ENCODE measurements around the gene PREX1. TPM values are rescaled to one million over a fixed set of nuclear protein-coding genes. Genes with fewer than 3 reads are reported as not detected.

The PREX1 gene
- total and polyA plus RNA-seq, 2 experiments from 2014 or later, result 2.4 to 10.3 TPM

- TF ChIP-seq CTCF (conservative IDR thresholded peaks at IDR 0.05; ENCODE audit: low read depth in 2 of 2) (no peak), ZNF331 (CRISPR knock-in tag; IDR thresholded peaks at IDR 0.05; ENCODE audit: low read depth) (no peak), JUNB (IDR thresholded peaks at IDR 0.05; ENCODE audit: unreplicated experiment) (no peak)
Measured at GRCh38 chr20:48825566-48825920, 2.3 kb downstream of the PREX1 start (continued).

- H3K4me3 Mint-ChIP-seq, result peak overlapping the region; percentile 88; the same call in 1 of the 3 replicates
- TF ChIP-seq CTCF (conservative IDR thresholded peaks at IDR 0.05; ENCODE audit: low read depth in 2 of 2) (no peak), JUNB (IDR thresholded peaks at IDR 0.05; ENCODE audit: unreplicated experiment) (no peak), ZNF114 (CRISPR knock-in tag; IDR thresholded peaks at IDR 0.05) (no peak), ZNF331 (CRISPR knock-in tag; IDR thresholded peaks at IDR 0.05; ENCODE audit: low read depth) (no peak), REST (IDR thresholded peaks at IDR 0.05; ENCODE audit: unreplicated experiment) (no peak), ZNF462 (CRISPR knock-in tag; IDR thresholded peaks at IDR 0.05) (no peak), EZH2 (IDR thresholded peaks at IDR 0.05; ENCODE audit: low read depth, unreplicated experiment) (no peak), CREB1 (CRISPR knock-in tag; IDR thresholded peaks at IDR 0.05; ENCODE audit: low read depth) (no peak), NANOG (IDR thresholded peaks at IDR 0.05; ENCODE audit: borderline replicate concordance) (no peak)
- no peak for ATAC-seq
Measured at GRCh38 chr20:48824830-48825565, 2.8 kb downstream of the PREX1 start.

More at GRCh38 chr20:48824830-48825565, 2.8 kb downstream of the PREX1 start:
- peaks cover 41% of the 10 kb centered on the region for H3K27me3 Mint-ChIP-seq (ENCODE audit: insufficient read depth, low read depth, poor library complexity)
- H3K4me1 Mint-ChIP-seq, result peaks cover 26% of the 10 kb centered on the region
- no peak for DNase-seq (ENCODE audit: low spot score)
- H3K36me3 Mint-ChIP-seq (ENCODE audit: low read depth), result no peaks in the 10 kb centered on the region; the same call in 2 of the 3 replicates
- H3K9me3 Mint-ChIP-seq, result no peaks in the 10 kb centered on the region
- no peaks in the 10 kb centered on the region for H3K9me2 ChIP-seq (ENCODE audit: insufficient read depth)
- H3F3A ChIP-seq (replicated peaks; ENCODE audit: low read depth), result peaks cover 8% of the 10 kb centered on the region
- H3K79me2 ChIP-seq (replicated peaks; ENCODE audit: insufficient read depth), result no peaks in the 10 kb centered on the region
- no peak overlapping the region for H3K27ac Mint-ChIP-seq
- H3K4me3 ChIP-seq, result no peak overlapping the region
- H3K27ac ChIP-seq (ENCODE audit: low read depth), result no peak overlapping the region
- H3K27me3 ChIP-seq (ENCODE audit: insufficient read depth), result peaks cover 58% of the 10 kb centered on the region
- no peak overlapping the region for H2AFZ ChIP-seq
- H3K4me2 ChIP-seq, result no peak overlapping the region; the same call in 1 of the 2 replicates
- no peaks in the 10 kb centered on the region for H3K36me3 ChIP-seq (ENCODE audit: insufficient read depth)
- peaks cover 24% of the 10 kb centered on the region for H3K4me1 ChIP-seq (ENCODE audit: insufficient read depth)
- peaks cover 14% of the 10 kb centered on the region for H4K20me1 ChIP-seq (replicated peaks; ENCODE audit: insufficient read depth)
